B cell (primary cell): Measurements from ENCODE around the gene RHBDL1. TPM values are rescaled to one million over a fixed set of nuclear protein-coding genes. Genes with fewer than 3 reads are reported as not detected.

Experiments
- ATAC-seq: fragments of 200-7000 bp; cut with Tn5 transposase; one replicate; pipeline ENCODE4 v1.10.0; 2021; ENCODE audit warnings: low read depth, mild to moderate bottlenecking, moderate number of reproducible peaks, moderate library complexity
- CTCF ChIA-PET: fragments of 350-600 bp; sonication (Branson Sonifier 250); formaldehyde crosslinking; loops from one replicate; lab custom pipeline; 2021; ENCODE audit warnings: antibody characterized with exemption, inconsistent platforms; lab: Charles Lee
- POLR2A ChIA-PET: fragments of 350-600 bp; sonication (Branson Sonifier 250); formaldehyde crosslinking; loops from one replicate; lab custom pipeline; 2021; ENCODE audit warnings: antibody characterized with exemption; lab: Charles Lee
- DNase-seq: peaks from one replicate; pipeline ENCODE4 v3.0.0; 2013
- H2AFZ ChIP-seq: 2 replicates; pipeline ENCODE4 v1.6.1; 2012; ENCODE audit warnings: mild to moderate bottlenecking, low read depth, low read length; ENCODE audit not compliant: insufficient read depth, poor library complexity, severe bottlenecking
- H3K27ac ChIP-seq, 2 donors: 1 replicate in 1 of 2; 2 replicates in 1 of 2; pipeline ENCODE4 v1.5.1; 2012 to 2013; ENCODE audit warnings: low read length in 2 of 2, mild to moderate bottlenecking in 2 of 2, moderate library complexity in 1 of 2
- H3K27me3 ChIP-seq, 4 experiments: fragments of 200-600 bp in 1 of 4; sonication (generic) in 1 of 4; replicated peaks in 1 of 4; 1 replicate in 2 of 4; 2 replicates in 2 of 4; pipeline versions ENCODE4 v1.6.1 to v1.7.0; 2013 to 2016; ENCODE audit warnings: low read length in 3 of 4, mild to moderate bottlenecking in 2 of 4, mixed read lengths in 1 of 4, moderate library complexity in 1 of 4; ENCODE audit not compliant: insufficient read depth in 4 of 4, control insufficient read depth in 3 of 4; ENCODE audit errors: control extremely low read depth in 1 of 4
- H3K36me3 ChIP-seq, 2 experiments: replicated peaks in 1 of 2; 1 replicate in 1 of 2; 2 replicates in 1 of 2; pipeline versions ENCODE4 v1.6.1 to v1.7.1; 2013; ENCODE audit warnings: low read length in 1 of 2; ENCODE audit not compliant: insufficient read depth in 2 of 2, control insufficient read depth in 1 of 2; ENCODE audit errors: control extremely low read depth in 1 of 2, extremely low read depth in 1 of 2
- H3K4me1 ChIP-seq, 2 donors: fragments of 200-600 bp in 1 of 2; sonication (generic) in 1 of 2; 1 replicate in 1 of 2; 2 replicates in 1 of 2; pipeline versions ENCODE4 v1.5.1 to v1.6.1; 2013 to 2017; ENCODE audit warnings: low read length in 2 of 2; ENCODE audit not compliant: control insufficient read depth in 2 of 2, insufficient read depth in 2 of 2
- H3K4me2 ChIP-seq: replicated peaks from 2 replicates; pipeline ENCODE3; 2012; ENCODE audit warnings: mild to moderate bottlenecking, low read depth, low read length; ENCODE audit not compliant: poor library complexity, severe bottlenecking
- H3K4me3 ChIP-seq, 5 experiments: fragments of 200-600 bp in 1 of 5; sonication (generic) in 1 of 5; 1 replicate in 3 of 5; 2 replicates in 2 of 5; pipeline versions ENCODE4 v1.5.1 to v1.7.0; 2011 to 2016; ENCODE audit warnings: low read length in 4 of 5, mild to moderate bottlenecking in 4 of 5, low read depth in 2 of 5, control low read depth in 1 of 5, moderate library complexity in 1 of 5; ENCODE audit not compliant: insufficient read depth in 1 of 5; ENCODE audit errors: control extremely low read depth in 1 of 5, extremely low read depth in 1 of 5
- H3K79me2 ChIP-seq: fragments of 200-600 bp; sonication (generic); one replicate; pipeline ENCODE4 v1.6.0; 2016; ENCODE audit warnings: low read length; ENCODE audit not compliant: control insufficient read depth, insufficient read depth
- H3K9ac ChIP-seq: fragments of 200-600 bp; sonication (generic); 2 replicates; pipeline ENCODE4 v1.6.1; 2017; ENCODE audit warnings: mild to moderate bottlenecking, low read length, moderate library complexity
- H3K9me3 ChIP-seq, 3 donors: one replicate each; pipeline versions ENCODE4 v1.6.1 to v1.7.1; 2013; ENCODE audit warnings: low read length in 2 of 3; ENCODE audit not compliant: control insufficient read depth in 2 of 3, insufficient read depth in 1 of 3; ENCODE audit errors: control extremely low read depth in 1 of 3
- H4K20me1 ChIP-seq: 2 replicates; pipeline ENCODE4 v1.6.0; 2012; ENCODE audit warnings: mild to moderate bottlenecking, low read length; ENCODE audit not compliant: insufficient read depth, control insufficient read depth, poor library complexity, severe bottlenecking
- H3K27ac Mint-ChIP-seq: one replicate; pipeline ENCODE4 v1.8.0; 2021; ENCODE audit warnings: mixed read lengths
- H3K27me3 Mint-ChIP-seq: one replicate; pipeline ENCODE4 v1.8.0; 2021; ENCODE audit warnings: mixed read lengths
- H3K4me1 Mint-ChIP-seq: one replicate; pipeline ENCODE4 v1.8.0; 2021; ENCODE audit warnings: mixed read lengths
- H3K4me3 Mint-ChIP-seq: one replicate; pipeline ENCODE4 v1.8.0; 2021; ENCODE audit warnings: mixed read lengths
- H3K9me3 Mint-ChIP-seq: one replicate; pipeline ENCODE4 v1.8.0; 2022; ENCODE audit warnings: mixed read lengths; ENCODE audit not compliant: insufficient read depth
- CTCF ChIP-seq: fragments of 200-600 bp; IDR thresholded peaks from one replicate; pipeline ENCODE4 v1.8.0; 2022; ENCODE audit warnings: antibody characterized with exemption, mild to moderate bottlenecking
- EZH2 ChIP-seq: IDR thresholded peaks from 2 replicates; pipeline ENCODE4 v1.6.1; 2012; ENCODE audit warnings: borderline replicate concordance, low read depth, mild to moderate bottlenecking, moderate library complexity, low read length; ENCODE audit not compliant: insufficient read depth, poor library complexity, severe bottlenecking
- WGBS: methylation state at CpG from one replicate; pipeline ENCODE4 v1.1.5; 2013; ENCODE audit warnings: missing lambda C conversion rate; ENCODE audit not compliant: insufficient coverage; 5-methylcytosine and 5-hydroxymethylcytosine counted together
- intact Hi-C: fragments of 100-400 bp; cut with micrococcal nuclease; formaldehyde crosslinking; loops from one replicate; pipeline ENCODE4 v1.10.0; 2022
- polyA plus RNA-seq: library from polyadenylated mRNA; depleted of rRNA; stranded (reverse); fragments of >200 nt; gene quantifications from 2 replicates; pipeline ENCODE4 v1.2.3, GENCODE V29; 2012
- total RNA-seq, 2 donors: library from RNA; stranded (reverse); fragments of 120-200 nt in 1 of 2; gene quantifications; 1 replicate in 1 of 2; 2 replicates in 1 of 2; pipeline versions ENCODE4 v1.2.3 to v1.2.4, GENCODE V29; 2013 to 2022

The RHBDL1 gene
- total and polyA plus RNA-seq, 2 donors (not counting 1 experiment from before 2014, with no cell fraction given), result 0.76 to 1.6 TPM

GRCh38 chr16:725041-725376 lies 49.5 kb downstream of the RHBDL1 start:
- Mint-ChIP-seq H3K27me3 (no peaks in the 10 kb centered on the region), H3K27ac (no peak overlapping the region), H3K4me3 (no peak overlapping the region), H3K9me3 (no peaks in the 10 kb centered on the region), H3K4me1 (peaks cover 22% of the 10 kb centered on the region)
- Histone ChIP-seq H3K9ac (no peak overlapping the region), H3K27me3 (no peaks in the 10 kb centered on the region), H3K4me1 (peaks cover 21 to 44% of the 10 kb centered on the region in 2 donors), H3K36me3 (no peaks in the 10 kb centered on the region), H3K9me3 (peaks cover 0 to 3% (median 0%) of the 10 kb centered on the region in 3 donors), H3K27ac (no peak overlapping the region), H2AFZ (no peak overlapping the region), H3K4me3 (no peak overlapping the region), H4K20me1 (peaks cover 23% of the 10 kb centered on the region), H3K79me2 (no peaks in the 10 kb centered on the region), H3K4me2 (no peak overlapping the region)
- ATAC-seq (no peak), DNase-seq (no peak)
- ChIA-PET CTCF (interaction anchor here (0.9 to 1.5 kb wide), 4 partner anchors 9 to 16 kb away, joined by 3 to 8 read pairs (median 4); partner anchors contain the start of genes CIAO3 and METRN), POLR2A (interaction anchor here (0.6 to 2.2 kb wide), 3 partner anchors 10 to 13 kb away, joined by 3 to 11 read pairs (median 3); partner anchors contain the start of gene METRN)
- TF ChIP-seq CTCF, result no peak
- TF ChIP-seq EZH2, result no peak
- WGBS, result 64% methylated on average over 7 of the region's 7 CpGs
- intact Hi-C loops, result loop anchor here (5.0 kb wide), 1 partner anchor 887 kb away; the partner anchor contains the start of genes CRAMP1 and IFT140

DNA sequence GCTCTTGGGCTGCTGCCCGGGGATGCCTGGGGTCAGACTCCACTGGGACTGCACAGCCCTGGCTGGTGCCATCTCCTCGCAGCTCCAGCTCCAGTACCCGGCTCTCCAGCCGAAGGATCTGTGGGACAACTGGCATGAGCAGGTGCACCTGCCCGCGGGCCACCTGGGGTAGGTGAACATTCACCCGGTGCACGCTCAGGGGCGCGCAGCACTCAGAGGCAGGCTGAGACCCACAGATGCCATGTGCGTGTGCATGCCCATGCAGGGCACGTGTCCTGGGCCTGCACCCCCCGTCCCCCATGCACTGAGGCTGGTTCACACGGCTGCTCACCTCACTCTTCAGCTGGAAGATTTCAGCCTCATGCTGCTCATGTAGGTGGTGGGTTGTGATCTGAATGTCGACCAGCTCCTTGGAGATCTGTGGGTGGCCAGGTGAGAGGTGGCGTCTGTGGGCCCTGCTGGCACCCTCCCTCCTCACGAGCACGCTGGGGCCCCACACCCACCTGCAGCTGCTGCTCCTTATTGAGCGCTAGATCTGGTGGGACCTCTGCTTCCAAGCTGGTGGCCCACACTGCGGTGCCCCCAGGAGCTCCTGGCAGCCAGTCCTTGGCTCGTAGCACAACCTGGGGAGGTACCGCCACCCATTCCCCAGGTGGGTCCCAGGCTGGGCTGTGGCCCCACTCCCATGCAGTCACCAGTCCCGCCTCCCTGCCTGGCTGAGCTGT lies 50.2 kb downstream of the RHBDL1 start:
- peak overlapping the region; percentile 97 for H3K4me2 ChIP-seq
- H3K9ac ChIP-seq, result no peak overlapping the region
- H2AFZ ChIP-seq, result no peak overlapping the region
- Mint-ChIP-seq H3K27ac (peak overlapping the region; percentile 20), H3K27me3 (no peaks in the 10 kb centered on the region), H3K4me1 (peaks cover 19% of the 10 kb centered on the region), H3K9me3 (no peaks in the 10 kb centered on the region), H3K4me3 (peak overlapping the region; percentile 79)
- DNase-seq (peak; percentile 46), ATAC-seq (no peak)
- H3K27ac ChIP-seq, result peak overlapping the region in 1 of 2 donors; percentile 33
- CTCF ChIA-PET, result interaction anchor here (0.9 to 1.5 kb wide), 3 partner anchors 10 to 13 kb away, joined by 3 to 8 read pairs (median 5); partner anchors contain the start of gene METRN
- POLR2A ChIA-PET, result interaction anchor here (0.6 to 2.2 kb wide), 2 partner anchors 10 to 27 kb away, joined by 7 to 11 read pairs; partner anchors contain the start of gene METRN
- WGBS, result 87% methylated on average over 23 of the region's 23 CpGs
- no peak overlapping the region for H3K4me3 ChIP-seq
- peaks cover 23% of the 10 kb centered on the region for H4K20me1 ChIP-seq
- no peaks in the 10 kb centered on the region for H3K27me3 ChIP-seq
- peaks cover 0 to under 1% of the 10 kb centered on the region in 2 experiments for H3K36me3 ChIP-seq
- H3K9me3 ChIP-seq, result peaks cover 0 to 3% (median 0%) of the 10 kb centered on the region in 3 donors
- intact Hi-C loops, result loop anchor here (5.0 kb wide), 1 partner anchor 887 kb away; the partner anchor contains the start of genes CRAMP1 and IFT140
- no peak for TF ChIP-seq EZH2
- TF ChIP-seq CTCF, result no peak
- H3K79me2 ChIP-seq, result no peaks in the 10 kb centered on the region
- H3K4me1 ChIP-seq, result peaks cover 17 to 38% of the 10 kb centered on the region in 2 donors
